ENCODE results near the gene ACTN2.
"Not testable (repeated sequence)": the region's sequence is repeated elsewhere in the genome, so short reads cannot be mapped to it uniquely, and the experiment has no call there.

The ACTN2 gene

GRCh38 chr1:236685917-236686814 lies at the start of gene ACTN2:
Gene ACTN2 (plus strand): TSS chr1:236686499. CDS start chr1:236686674, 175 bp downstream.
- DNase-seq = no peak

- no peak for DNase-seq
Measured at GRCh38 chr1:236638945-236639344, 47.4 kb upstream of the ACTN2 start.

GRCh38 chr1:236639686-236640085 lies 46.6 kb upstream of the ACTN2 start:
- no peak for DNase-seq

GRCh38 chr1:236642763-236643162 lies 43.5 kb upstream of the ACTN2 start:
- no peak for DNase-seq

- DNase-seq = no peak
Measured at GRCh38 chr1:236645016-236645680, 41.2 kb upstream of the ACTN2 start.

GRCh38 chr1:236654511-236654910 lies 31.8 kb upstream of the ACTN2 start:
- DNase-seq = no peak

- no peak for DNase-seq
Measured at GRCh38 chr1:236654957-236655356, 31.3 kb upstream of the ACTN2 start.

GRCh38 chr1:236657398-236657797 lies 28.9 kb upstream of the ACTN2 start:
- DNase-seq = no peak

GRCh38 chr1:236659792-236660587 lies 26.3 kb upstream of the ACTN2 start:
- DNase-seq = no peak

- DNase-seq = no peak
Measured at GRCh38 chr1:236663934-236664333, 22.4 kb upstream of the ACTN2 start.

- not testable (repeated sequence) for DNase-seq
Measured at GRCh38 chr1:236668909-236669308, 17.4 kb upstream of the ACTN2 start.

GRCh38 chr1:236670060-236670459 lies 16.2 kb upstream of the ACTN2 start:
- no peak for DNase-seq

GRCh38 chr1:236673289-236673919 lies 12.9 kb upstream of the ACTN2 start:
- no peak for DNase-seq

GRCh38 chr1:236677641-236678235 lies 8.6 kb upstream of the ACTN2 start:
- DNase-seq = no peak

- no peak for DNase-seq
Measured at GRCh38 chr1:236681219-236681618, 5.1 kb upstream of the ACTN2 start.

- DNase-seq = no peak
Measured at GRCh38 chr1:236685205-236685916, 938 bp upstream of the ACTN2 start.

GRCh38 chr1:236686815-236687160 lies 489 bp downstream of the ACTN2 start:
- DNase-seq = no peak

GRCh38 chr1:236687273-236687672 lies 974 bp downstream of the ACTN2 start:
- no peak for DNase-seq

- DNase-seq = no peak
Measured at GRCh38 chr1:236688705-236689104, 2.4 kb downstream of the ACTN2 start.

- no peak for DNase-seq
Measured at GRCh38 chr1:236689713-236690569, 3.6 kb downstream of the ACTN2 start.

- no peak for DNase-seq
Measured at GRCh38 chr1:236691348-236691747, 5.0 kb downstream of the ACTN2 start.

All from NCI-H2029 (cell line).